Prostate gland (tissue), 2 donors: Measurements from ENCODE around the gene DNPH1. TPM values are rescaled to one million over a fixed set of nuclear protein-coding genes. Genes with fewer than 3 reads are reported as not detected.

Experiments used
- DNase-seq: peaks from one replicate; pipeline ENCODE4 v3.0.0-alpha.2; 2019; ENCODE audit warnings: low spot score
- H3K27ac ChIP-seq, 2 donors: fragments of 200-600 bp; sonication (generic); 2 replicates each; pipeline ENCODE4 v1.5.1; 2017 to 2019
- H3K27me3 ChIP-seq: fragments of 200-600 bp; sonication (generic); replicated peaks from 2 replicates; pipeline ENCODE4 v1.5.1; 2019; ENCODE audit not compliant: insufficient read depth
- H3K36me3 ChIP-seq, 2 donors: fragments of 200-600 bp; sonication (generic); 1 replicate in 1 of 2; 2 replicates in 1 of 2; pipeline versions ENCODE4 v1.5.1 to v1.8.1; 2017 to 2019
- H3K4me1 ChIP-seq: fragments of 200-600 bp; sonication (generic); replicated peaks from 2 replicates; pipeline ENCODE4 v1.5.1; 2019
- H3K4me3 ChIP-seq, 2 donors: fragments of 200-600 bp; sonication (generic); 2 replicates each; pipeline ENCODE4 v1.5.1; 2017 to 2019
- H3K9me3 ChIP-seq: fragments of 200-600 bp; sonication (generic); 2 replicates; pipeline ENCODE4 v1.5.1; 2017
- POLR2A ChIP-seq: fragments of 450-650 bp; IDR thresholded peaks from one replicate; pipeline ENCODE4 v1.6.1; 2016; ENCODE audit warnings: antibody characterized with exemption, mild to moderate bottlenecking
- POLR2AphosphoS5 ChIP-seq: sonication (generic); formaldehyde crosslinking; IDR thresholded peaks from one replicate; pipeline ENCODE4 v1.6.1; 2017; ENCODE audit warnings: antibody characterized with exemption
- WGBS: methylation state at CpG from one replicate; pipeline ENCODE4 v1.1.5; 2018; 5-methylcytosine and 5-hydroxymethylcytosine counted together
- intact Hi-C: fragments of 100-400 bp; cut with DNase I; formaldehyde crosslinking; loops from one replicate; pipeline ENCODE4 v1.14.2; 2022
- total RNA-seq, 2 donors: library from RNA; depleted of rRNA; stranded (reverse); fragments of >200 nt; gene quantifications; one replicate each; pipeline ENCODE4 v1.1.0, GENCODE V29; 2016
- TF ChIP-seq, protein P1 (sequence below), 4 experiments: fragments of 200-600 bp in 2 of 4; fragments of 450-650 bp in 2 of 4; sonication (generic) in 2 of 4; IDR thresholded peaks; 1 replicate in 3 of 4; 2 replicates in 1 of 4; pipeline ENCODE4 v1.5.1; 2016 to 2019; ENCODE audit warnings: antibody characterized with exemption in 4 of 4, mild to moderate bottlenecking in 2 of 4, moderate library complexity in 2 of 4

The DNPH1 gene
- total RNA-seq, 2 donors from 2014 or later: 40.3 to 138 TPM

DNA sequence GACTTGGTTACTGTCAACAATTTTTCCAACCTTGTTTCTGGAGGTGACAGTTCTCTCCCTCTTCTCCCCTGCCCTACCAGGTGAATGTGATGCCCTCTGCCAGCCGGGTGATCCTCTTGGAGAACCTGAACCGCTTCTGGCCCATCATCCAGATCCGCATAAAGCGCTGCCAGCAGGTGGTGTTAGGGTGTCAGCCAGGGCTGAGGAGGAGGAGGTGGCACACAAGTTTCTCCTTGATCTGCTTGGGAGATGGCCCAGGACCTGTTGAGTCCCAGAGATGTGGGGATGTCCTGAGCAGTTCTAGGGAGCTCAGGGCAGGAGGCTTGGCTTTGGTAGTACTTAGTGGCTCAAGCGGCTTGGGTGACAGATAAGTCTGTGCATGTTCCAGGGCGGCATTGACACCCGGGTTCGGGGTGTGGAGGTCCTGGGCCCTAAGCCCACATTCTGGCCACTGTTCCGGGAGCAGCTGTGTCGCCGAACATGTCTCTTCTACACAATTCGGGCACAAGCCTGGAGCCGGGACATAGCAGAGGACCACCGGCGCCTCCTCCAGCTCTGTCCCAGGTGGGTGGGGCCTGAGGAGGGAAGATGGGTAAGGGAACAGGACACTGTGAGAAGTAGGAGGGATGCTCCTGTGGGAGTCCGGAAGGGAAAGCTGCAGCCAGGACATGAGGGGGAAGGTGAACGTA, 26.1 kb downstream of the DNPH1 start:
- no peaks in the 10 kb centered on the region for H3K36me3 ChIP-seq
- TF ChIP-seq POLR2AphosphoS5 (no peak), POLR2A (no peak)
- TF ChIP-seq, protein P1, sequence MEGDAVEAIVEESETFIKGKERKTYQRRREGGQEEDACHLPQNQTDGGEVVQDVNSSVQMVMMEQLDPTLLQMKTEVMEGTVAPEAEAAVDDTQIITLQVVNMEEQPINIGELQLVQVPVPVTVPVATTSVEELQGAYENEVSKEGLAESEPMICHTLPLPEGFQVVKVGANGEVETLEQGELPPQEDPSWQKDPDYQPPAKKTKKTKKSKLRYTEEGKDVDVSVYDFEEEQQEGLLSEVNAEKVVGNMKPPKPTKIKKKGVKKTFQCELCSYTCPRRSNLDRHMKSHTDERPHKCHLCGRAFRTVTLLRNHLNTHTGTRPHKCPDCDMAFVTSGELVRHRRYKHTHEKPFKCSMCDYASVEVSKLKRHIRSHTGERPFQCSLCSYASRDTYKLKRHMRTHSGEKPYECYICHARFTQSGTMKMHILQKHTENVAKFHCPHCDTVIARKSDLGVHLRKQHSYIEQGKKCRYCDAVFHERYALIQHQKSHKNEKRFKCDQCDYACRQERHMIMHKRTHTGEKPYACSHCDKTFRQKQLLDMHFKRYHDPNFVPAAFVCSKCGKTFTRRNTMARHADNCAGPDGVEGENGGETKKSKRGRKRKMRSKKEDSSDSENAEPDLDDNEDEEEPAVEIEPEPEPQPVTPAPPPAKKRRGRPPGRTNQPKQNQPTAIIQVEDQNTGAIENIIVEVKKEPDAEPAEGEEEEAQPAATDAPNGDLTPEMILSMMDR (IDR thresholded peaks at IDR 0.05): no peak
- 93% methylated on average over 17 of the region's 17 CpGs for WGBS
- H3K27ac ChIP-seq: no peak overlapping the region
- H3K27me3 ChIP-seq: no peaks in the 10 kb centered on the region
- DNase-seq: no peak
- H3K9me3 ChIP-seq: no peaks in the 10 kb centered on the region
- no peaks in the 10 kb centered on the region for H3K4me1 ChIP-seq
- no peak overlapping the region for H3K4me3 ChIP-seq
- intact Hi-C loops: no loop called here

DNA sequence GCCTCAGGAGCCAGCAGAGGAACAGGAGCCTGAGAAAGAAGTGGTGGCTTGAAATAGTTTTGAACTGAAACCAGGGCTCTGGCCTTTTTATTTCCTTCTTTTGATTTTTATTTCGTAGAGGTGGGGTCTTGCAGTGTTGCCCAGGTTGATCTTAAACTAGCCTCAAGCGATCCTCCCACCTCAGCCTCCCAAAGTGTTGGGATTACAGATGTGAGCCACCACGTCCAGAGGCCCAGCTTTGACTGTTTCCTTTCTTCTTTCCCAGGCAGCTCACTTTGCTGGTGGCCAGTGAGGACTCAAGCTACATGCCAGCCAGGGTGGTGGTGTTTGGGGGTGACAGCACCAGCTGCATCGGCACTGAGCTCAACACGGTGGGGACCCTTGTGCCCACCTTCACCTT, 26.8 kb downstream of the DNPH1 start:
- H3K36me3 ChIP-seq: peaks cover 0 to 4% of the 10 kb centered on the region in 2 donors
- WGBS: 92% methylated on average over 5 of the region's 5 CpGs
- no peak for TF ChIP-seq POLR2A
- TF ChIP-seq, protein P1 (IDR thresholded peaks at IDR 0.05): no peak
- no peak for TF ChIP-seq POLR2AphosphoS5

DNA sequence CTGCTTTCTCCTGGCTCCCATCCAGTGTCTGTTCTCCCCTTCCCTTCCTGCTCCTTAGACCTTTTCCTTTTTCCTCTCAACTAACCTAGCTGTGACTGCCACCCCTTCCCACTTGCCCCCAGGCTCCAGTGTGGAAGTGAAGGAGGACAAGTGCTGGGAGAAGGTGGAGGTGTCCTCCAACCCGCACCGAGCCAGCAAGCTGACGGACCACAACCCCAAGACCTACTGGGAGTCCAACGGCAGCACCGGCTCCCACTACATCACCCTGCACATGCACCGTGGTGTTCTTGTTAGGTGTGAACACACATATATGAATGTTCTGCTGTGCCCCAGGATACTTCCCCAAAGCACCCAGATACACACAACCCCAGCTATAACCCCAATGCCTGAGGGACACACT, 28.7 kb downstream of the DNPH1 start:
- Histone ChIP-seq H3K36me3 (peaks cover 0 to 7% of the 10 kb centered on the region in 2 donors), H3K27ac (no peak overlapping the region), H3K27me3 (no peaks in the 10 kb centered on the region), H3K9me3 (no peaks in the 10 kb centered on the region), H3K4me1 (no peaks in the 10 kb centered on the region), H3K4me3 (no peak overlapping the region)
- TF ChIP-seq POLR2A: no peak
- TF ChIP-seq POLR2AphosphoS5: no peak
- TF ChIP-seq, protein P1 (IDR thresholded peaks at IDR 0.05): no peak
- intact Hi-C loops: no loop called here
- WGBS: 94% methylated on average over 6 of the region's 6 CpGs
- no peak for DNase-seq

More for the DNA sequence above, 26.8 kb downstream of the DNPH1 start:
- no peak for DNase-seq
- no peak overlapping the region for H3K27ac ChIP-seq
- H3K27me3 ChIP-seq: no peaks in the 10 kb centered on the region
- H3K4me1 ChIP-seq: no peaks in the 10 kb centered on the region
- intact Hi-C loops: no loop called here
- H3K9me3 ChIP-seq: no peaks in the 10 kb centered on the region
- no peak overlapping the region for H3K4me3 ChIP-seq

DNA sequence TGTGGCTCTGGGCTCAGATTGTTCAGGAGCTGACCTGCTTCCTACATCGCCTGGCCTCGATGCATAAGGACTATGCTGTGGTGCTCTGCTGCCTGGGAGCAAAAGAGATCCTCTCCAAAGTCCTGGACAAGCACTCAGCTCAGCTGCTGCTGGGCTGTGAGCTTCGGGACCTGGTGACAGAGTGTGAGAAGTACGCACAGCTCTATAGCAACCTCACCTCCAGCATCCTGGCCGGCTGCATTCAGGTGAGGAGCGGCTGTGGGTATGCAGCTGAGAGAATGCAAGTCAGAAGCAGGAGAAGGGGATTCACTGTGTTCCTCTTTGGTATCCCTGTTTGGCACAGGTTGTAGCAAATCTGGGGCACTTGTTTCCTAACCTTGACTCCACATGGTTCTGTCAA, 29.4 kb downstream of the DNPH1 start:
- TF ChIP-seq POLR2AphosphoS5 (no peak), POLR2A (no peak)
- TF ChIP-seq, protein P1 (IDR thresholded peaks at IDR 0.05): no peak
- Histone ChIP-seq H3K27me3 (no peaks in the 10 kb centered on the region), H3K36me3 (peaks cover 0 to 7% of the 10 kb centered on the region in 2 donors), H3K27ac (no peak overlapping the region), H3K4me3 (no peak overlapping the region), H3K4me1 (no peaks in the 10 kb centered on the region), H3K9me3 (no peaks in the 10 kb centered on the region)
- intact Hi-C loops: no loop called here
- WGBS: 86% methylated on average over 6 of the region's 6 CpGs
- no peak for DNase-seq

DNA sequence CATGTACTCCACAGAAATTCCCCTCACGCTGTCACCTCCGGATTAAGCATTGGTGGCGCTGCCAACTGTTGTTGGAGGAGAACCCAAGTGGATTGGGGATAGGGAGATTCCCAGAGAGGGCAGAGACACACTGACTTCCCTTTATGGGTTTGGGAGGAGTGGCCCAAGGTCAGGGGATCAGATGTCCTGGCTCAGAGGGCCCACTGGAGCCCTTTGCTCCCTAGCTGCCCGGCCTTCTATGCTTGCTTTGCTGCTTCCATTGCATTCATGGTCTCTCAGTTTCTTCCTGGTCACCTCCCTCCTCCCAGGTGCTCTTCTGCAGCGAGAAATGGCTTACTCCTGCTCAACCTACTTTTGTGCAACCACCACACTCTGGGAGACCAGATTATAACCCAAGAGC, 32.9 kb downstream of the DNPH1 start:
- no peak overlapping the region for H3K4me3 ChIP-seq
- DNase-seq: no peak
- H3K9me3 ChIP-seq: no peaks in the 10 kb centered on the region
- no peak overlapping the region for H3K27ac ChIP-seq
- no peaks in the 10 kb centered on the region for H3K27me3 ChIP-seq
- H3K36me3 ChIP-seq: peaks cover 0 to 7% of the 10 kb centered on the region in 2 donors
- intact Hi-C loops: no loop called here
- no peaks in the 10 kb centered on the region for H3K4me1 ChIP-seq
- TF ChIP-seq, protein P1 (IDR thresholded peaks at IDR 0.05): no peak
- TF ChIP-seq POLR2AphosphoS5 (no peak), POLR2A (no peak)
- 85% methylated on average over 5 of the region's 5 CpGs for WGBS
